PC-9 (cell line): ENCODE data around the gene BPIFA1. TPM values are rescaled to one million over a fixed set of nuclear protein-coding genes. Genes with fewer than 3 reads are reported as not detected.

Experiments used
- BruUV-seq: library from RNA; stranded (reverse); fragments of 400-500 nt; replicated peaks from 2 replicates; lab custom pipeline; 2021; lab: Mats Ljungman, UMichigan
- CTCF ChIA-PET: fragments of 300-600 bp; sonication (Branson Sonifier 250); formaldehyde crosslinking; loops from one replicate; lab custom pipeline; 2022; ENCODE audit warnings: antibody characterized with exemption; lab: Charles Lee
- POLR2A ChIA-PET: fragments of 300-600 bp; sonication (Branson Sonifier 250); formaldehyde crosslinking; loops from one replicate; lab custom pipeline; 2022; ENCODE audit warnings: antibody characterized with exemption; ENCODE audit not compliant: unreplicated experiment; lab: Charles Lee
- DNase-seq, 2 experiments: peaks; one replicate each; pipeline versions ENCODE4 v3.0.0 to v3.0.0-alpha.2; 2015 to 2022; ENCODE audit warnings: mixed read lengths in 1 of 2
- H2AFZ ChIP-seq: fragments of 200-600 bp; sonication (generic); 2 replicates; pipeline ENCODE4 v1.8.1; 2017; ENCODE audit warnings: antibody characterized with exemption
- H3F3A ChIP-seq: fragments of 200-600 bp; sonication (generic); 2 replicates; pipeline ENCODE4 v1.8.1; 2017; ENCODE audit warnings: antibody characterized with exemption, mild to moderate bottlenecking, low read depth; ENCODE audit not compliant: insufficient read depth
- H3K27ac ChIP-seq: fragments of 200-600 bp; sonication (generic); 2 replicates; pipeline ENCODE4 v1.6.1; 2016; ENCODE audit warnings: mixed run types
- H3K27me3 ChIP-seq: fragments of 200-600 bp; sonication (generic); 2 replicates; pipeline ENCODE4 v1.6.1; 2016; ENCODE audit warnings: low read depth, mixed run types; ENCODE audit not compliant: insufficient read depth
- H3K36me3 ChIP-seq: fragments of 200-600 bp; sonication (generic); 2 replicates; pipeline ENCODE4 v1.6.1; 2016; ENCODE audit warnings: low read depth, mixed run types
- H3K4me1 ChIP-seq: fragments of 200-600 bp; sonication (generic); replicated peaks from 2 replicates; pipeline ENCODE4 v1.6.1; 2016; ENCODE audit warnings: mixed run types; ENCODE audit not compliant: insufficient read depth
- H3K4me2 ChIP-seq: fragments of 200-600 bp; sonication (generic); 2 replicates; pipeline ENCODE4 v1.6.1; 2017; ENCODE audit warnings: mixed run types
- H3K4me3 ChIP-seq: fragments of 200-600 bp; sonication (generic); 2 replicates; pipeline ENCODE4 v1.6.1; 2016; ENCODE audit warnings: mixed run types
- H3K79me2 ChIP-seq: fragments of 200-600 bp; sonication (generic); 2 replicates; pipeline ENCODE4 v1.6.1; 2017; ENCODE audit warnings: low read depth, mixed run types
- H3K9me2 ChIP-seq: fragments of 200-600 bp; sonication (generic); 2 replicates; pipeline ENCODE4 v1.8.1; 2017; ENCODE audit warnings: mild to moderate bottlenecking; ENCODE audit not compliant: insufficient read depth
- H3K9me3 ChIP-seq: fragments of 200-600 bp; sonication (generic); 2 replicates; pipeline ENCODE4 v1.8.1; 2016; ENCODE audit warnings: low read depth; ENCODE audit not compliant: insufficient read depth
- H4K20me1 ChIP-seq: fragments of 200-600 bp; sonication (generic); 2 replicates; pipeline ENCODE4 v1.8.1; 2017; ENCODE audit not compliant: insufficient read depth
- CTCF ChIP-seq: fragments of 200-600 bp; sonication (generic); conservative IDR thresholded peaks from 2 replicates; pipeline ENCODE4 v1.6.1; 2017; ENCODE audit warnings: mixed run types, antibody characterized with exemption, mild to moderate bottlenecking, moderate library complexity
- EZH2 ChIP-seq: fragments of 200-600 bp; sonication (generic); IDR thresholded peaks from 2 replicates; pipeline ENCODE4 v1.8.0; 2017; ENCODE audit warnings: antibody characterized with exemption, low read depth
- intact Hi-C: fragments of 100-400 bp; cut with micrococcal nuclease; formaldehyde crosslinking; loops from one replicate; pipeline ENCODE4 v1.10.0; 2022; ENCODE audit not compliant: unreplicated experiment
- total RNA-seq: library from RNA; stranded (reverse); gene quantifications from 2 replicates; pipeline ENCODE4 v1.2.3, GENCODE V29; 2021

Gene BPIFA1
- total RNA-seq, 1 experiment from 2014 or later = not detected

DNA sequence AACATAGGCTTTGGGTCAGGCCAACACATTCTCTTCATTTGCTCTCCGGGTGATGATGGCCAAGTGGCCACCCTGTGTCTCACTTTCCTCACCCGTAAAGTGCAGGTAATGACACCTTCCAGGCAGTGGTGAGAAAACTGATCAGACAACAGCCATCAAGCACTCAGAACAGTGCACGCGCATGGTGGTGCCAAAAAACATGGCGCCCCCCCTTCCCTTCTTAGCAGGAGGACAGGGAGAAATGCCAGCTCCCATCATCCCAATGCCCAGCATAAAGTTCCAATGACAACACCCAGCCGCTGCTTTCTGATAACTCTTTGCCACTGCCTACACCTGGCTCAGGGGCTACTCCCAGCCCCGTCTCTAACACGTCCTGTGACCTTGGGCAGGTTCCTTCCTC lies 55.6 kb downstream of the BPIFA1 start:
- Histone ChIP-seq H3K4me3 (no peak overlapping the region), H3K4me1 (no peaks in the 10 kb centered on the region), H4K20me1 (no peaks in the 10 kb centered on the region), H3K27me3 (no peaks in the 10 kb centered on the region), H2AFZ (no peak overlapping the region), H3K4me2 (no peak overlapping the region), H3K36me3 (no peaks in the 10 kb centered on the region), H3K9me2 (no peaks in the 10 kb centered on the region), H3K79me2 (no peaks in the 10 kb centered on the region), H3F3A (no peaks in the 10 kb centered on the region), H3K9me3 (no peaks in the 10 kb centered on the region), H3K27ac (no peak overlapping the region)
- no TSS peak for BruUV-seq
- ChIA-PET CTCF (interaction anchor here (0.6 to 1.9 kb wide), 2 partner anchors 29 to 609 kb away, joined by 3 to 7 read pairs; no protein-coding TSS in a partner anchor), POLR2A (no interaction called here)
- intact Hi-C loops = loop anchor here (1.0 to 5.0 kb wide), 3 partner anchors 79 to 499 kb away; no protein-coding TSS in a partner anchor
- DNase-seq = no peak
- TF ChIP-seq CTCF (no peak), EZH2 (no peak)

GRCh38 chr20:33291830-33292355 lies 56.1 kb downstream of the BPIFA1 start:
- ChIA-PET CTCF (interaction anchor here (0.6 to 1.9 kb wide), 2 partner anchors 29 to 609 kb away, joined by 3 to 7 read pairs; no protein-coding TSS in a partner anchor), POLR2A (no interaction called here)
- Histone ChIP-seq H3K9me2 (no peaks in the 10 kb centered on the region), H3K27me3 (no peaks in the 10 kb centered on the region), H2AFZ (no peak overlapping the region), H3K27ac (no peak overlapping the region), H3K79me2 (no peaks in the 10 kb centered on the region), H3K4me2 (no peak overlapping the region), H3K4me1 (no peaks in the 10 kb centered on the region), H3F3A (no peaks in the 10 kb centered on the region), H3K4me3 (no peak overlapping the region), H4K20me1 (no peaks in the 10 kb centered on the region), H3K9me3 (no peaks in the 10 kb centered on the region), H3K36me3 (no peaks in the 10 kb centered on the region)
- DNase-seq = peak in 1 of 2 experiments; percentile 61
- TF ChIP-seq EZH2 = no peak
- peak; percentile 99 for TF ChIP-seq CTCF
- intact Hi-C loops = loop anchor here (1.0 to 5.0 kb wide), 4 partner anchors 30 to 500 kb away; no protein-coding TSS in a partner anchor
- no TSS peak for BruUV-seq

Other genes starting within 250 kb of the BPIFA1 start
- gene SUN5, start 231.6 kb upstream of the BPIFA1 start, total RNA-seq = not detected in 2 replicates
- not detected in 2 replicates for gene BPIFB2, start 228.3 kb upstream of the BPIFA1 start, total RNA-seq
- not detected in 2 replicates for gene BPIFB6, start 204.3 kb upstream of the BPIFA1 start, total RNA-seq
- gene BPIFB3, start 182.1 kb upstream of the BPIFA1 start, total RNA-seq = not detected in 2 replicates
- gene BPIFB4, start 156.4 kb upstream of the BPIFA1 start, total RNA-seq = not detected in 2 replicates
- not detected in 2 replicates for gene BPIFA2, start 67.8 kb upstream of the BPIFA1 start, total RNA-seq
- not detected in 2 replicates for gene BPIFA3, start 18.6 kb upstream of the BPIFA1 start, total RNA-seq
- gene BPIFB1, start 47.2 kb downstream of the BPIFA1 start, total RNA-seq = not detected in 2 replicates
- 39.7 and 45.3 TPM in 2 replicates for gene CDK5RAP1, start 165.5 kb downstream of the BPIFA1 start, total RNA-seq
- gene SNTA1, start 207.8 kb downstream of the BPIFA1 start, total RNA-seq = 7.6 and 10.1 TPM in 2 replicates